ENCODE measurements around the gene ALPI. TPM values are rescaled to one million over a fixed set of nuclear protein-coding genes. Genes with fewer than 3 reads are reported as not detected.
"Not testable (repeated sequence)": the region's sequence is repeated elsewhere in the genome, so short reads cannot be mapped to it uniquely, and the experiment has no call there.

ALPI gene
- total RNA-seq: not detected
- not detected for total RNA-seq (2013)
- total RNA-seq: 0 to 0.06 (median 0) reads per million in 29 experiments

DNA sequence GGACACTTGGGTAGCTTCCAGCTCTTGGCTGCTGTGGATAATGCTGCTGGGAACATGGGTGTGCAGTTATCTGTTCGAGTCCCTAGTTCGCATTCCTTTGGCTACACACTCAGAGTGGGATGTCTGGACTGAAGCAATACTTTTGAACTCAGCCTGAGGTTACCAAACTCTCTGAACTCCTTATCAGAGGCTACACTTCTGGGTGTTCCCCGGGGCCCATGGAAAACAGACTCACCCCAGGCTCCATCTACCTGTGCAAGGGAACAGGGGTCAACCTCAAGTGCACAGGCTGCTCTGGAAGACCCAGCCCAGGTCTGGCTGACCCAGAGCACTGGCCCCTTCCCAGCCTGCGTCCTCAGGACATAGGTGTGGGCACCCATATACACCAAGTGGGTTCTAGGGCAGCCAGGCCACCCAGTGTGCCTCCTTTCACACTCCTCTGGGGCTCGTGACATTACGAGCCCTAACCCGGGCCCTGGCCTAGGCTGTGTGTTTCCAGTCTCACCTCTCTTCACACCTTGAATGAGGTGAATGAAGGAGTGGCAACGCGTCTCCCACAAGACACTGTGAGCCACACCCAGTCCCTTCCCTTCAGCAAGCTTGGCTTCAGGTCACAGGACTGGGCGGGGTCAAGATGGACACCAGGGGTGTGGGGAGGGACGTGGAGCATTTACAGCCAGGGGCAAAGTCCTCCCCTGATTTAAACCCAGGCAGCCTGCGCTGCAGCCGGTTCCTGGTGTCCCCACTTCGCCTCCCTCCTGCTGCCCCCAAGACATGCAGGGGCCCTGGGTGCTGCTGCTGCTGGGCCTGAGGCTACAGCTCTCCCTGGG, at the start of gene ALPI:
ALPI (plus strand) TSS at position 728 of the 830 bp plus-strand sequence; CDS start at position 775, 47 bp downstream.
- ChIA-PET CTCF (interaction anchor here in 1 of 2 donors (0.6 kb wide), 1 partner anchor 589 kb away, joined by 6 read pairs; no protein-coding TSS in a partner anchor), POLR2A (no interaction called here)
- Histone ChIP-seq H3K4me1 (ENCODE audit: control insufficient read depth in 1 of 2, extremely low read depth in 1 of 2, insufficient read depth in 2 of 2, low read length in 2 of 2) (no peaks in the 10 kb centered on the region), H3K27me3 (replicated peaks in 1 of 2; ENCODE audit: control insufficient read depth in 2 of 2, extremely low read depth in 1 of 2, insufficient read depth in 2 of 2, low read length in 1 of 2) (peaks cover 0 to 40% of the 10 kb centered on the region in 2 experiments), H3K4me3 (ENCODE audit: control insufficient read depth in 1 of 2, extremely low read depth in 1 of 2, low read length in 1 of 2) (no peak within 1 kb of the TSS), H3K9me3 (no peaks in the 10 kb centered on the region), H3K27ac (ENCODE audit: low read length) (no peak within 1 kb of the TSS), H3K36me3 (ENCODE audit: control insufficient read depth in 2 of 2, extremely low read depth in 1 of 2, insufficient read depth in 1 of 2, low read length in 1 of 2) (no peaks in the 10 kb centered on the region)
- no peak for ATAC-seq (replicated peaks in 1 of 4)
- H3K27me3 Mint-ChIP-seq: peaks cover 11 to 33% of the 10 kb centered on the region in 2 donors
- 83% methylated on average over 6 of the region's 14 CpGs for WGBS (ENCODE audit: insufficient coverage)
- H3K9me3 Mint-ChIP-seq: no peaks in the 10 kb centered on the region
- H3K4me3 Mint-ChIP-seq: no peak within 1 kb of the TSS
- DNase-seq: no peak
- H3K36me3 Mint-ChIP-seq: no peaks in the 10 kb centered on the region
- no peak within 1 kb of the TSS for H3K27ac Mint-ChIP-seq
- H3K4me1 Mint-ChIP-seq: no peaks in the 10 kb centered on the region

GRCh38 chr2:232406556-232407310, 49.2 kb upstream of the ALPI start, which contains the start of gene ALPG:
Gene ALPG (plus strand): TSS chr2:232406844. CDS start chr2:232406895, 51 bp downstream.
- POLR2A ChIA-PET: no interaction called here
- Histone ChIP-seq H3K4me1 (ENCODE audit: control insufficient read depth in 1 of 2, extremely low read depth in 1 of 2, insufficient read depth in 2 of 2, low read length in 2 of 2) (no peaks in the 10 kb centered on the region), H3K36me3 (ENCODE audit: control insufficient read depth in 2 of 2, extremely low read depth in 1 of 2, insufficient read depth in 1 of 2, low read length in 1 of 2) (no peaks in the 10 kb centered on the region), H3K27me3 (replicated peaks in 1 of 2; ENCODE audit: control insufficient read depth in 2 of 2, extremely low read depth in 1 of 2, insufficient read depth in 2 of 2, low read length in 1 of 2) (peaks cover 0 to 24% of the 10 kb centered on the region in 2 experiments), H3K9me3 (no peaks in the 10 kb centered on the region), H3K27ac (ENCODE audit: low read length) (no peak within 1 kb of the TSS), H3K4me3 (ENCODE audit: control insufficient read depth in 1 of 2, extremely low read depth in 1 of 2, low read length in 1 of 2) (no peak within 1 kb of the TSS)
- CTCF ChIA-PET: no interaction called here
- ATAC-seq (replicated peaks in 1 of 4): no peak
- no peak for DNase-seq
- H3K9me3 Mint-ChIP-seq: no peaks in the 10 kb centered on the region
- 91% methylated on average over 13 of the region's 17 CpGs for WGBS (ENCODE audit: insufficient coverage)
- H3K27me3 Mint-ChIP-seq: peaks cover 0 to 15% of the 10 kb centered on the region in 2 donors
- no peaks in the 10 kb centered on the region for H3K4me1 Mint-ChIP-seq
- no peak within 1 kb of the TSS for H3K4me3 Mint-ChIP-seq
- no peak within 1 kb of the TSS for H3K27ac Mint-ChIP-seq
- H3K36me3 Mint-ChIP-seq: no peaks in the 10 kb centered on the region

- DNase-seq; H3K27ac ChIP-seq (ENCODE audit: low read length); H3K36me3 Mint-ChIP-seq; H3K9me3 ChIP-seq; H3K36me3 ChIP-seq (ENCODE audit: control insufficient read depth in 2 of 2, extremely low read depth in 1 of 2, insufficient read depth in 1 of 2, low read length in 1 of 2); ATAC-seq (replicated peaks in 1 of 4); CTCF ChIA-PET; H3K4me3 ChIP-seq (ENCODE audit: control insufficient read depth in 1 of 2, extremely low read depth in 1 of 2, low read length in 1 of 2); H3K4me1 Mint-ChIP-seq; POLR2A ChIA-PET; H3K9me3 Mint-ChIP-seq; H3K4me1 ChIP-seq (ENCODE audit: control insufficient read depth in 1 of 2, extremely low read depth in 1 of 2, insufficient read depth in 2 of 2, low read length in 2 of 2); H3K4me3 Mint-ChIP-seq; H3K27ac Mint-ChIP-seq: not testable (repeated sequence)
- peaks cover 0 to 26% of the 10 kb centered on the region in 2 experiments for H3K27me3 ChIP-seq (replicated peaks in 1 of 2; ENCODE audit: control insufficient read depth in 2 of 2, extremely low read depth in 1 of 2, insufficient read depth in 2 of 2, low read length in 1 of 2)
- WGBS (ENCODE audit: insufficient coverage): 94% methylated on average over 17 of the region's 30 CpGs
- peaks cover 0 to 15% of the 10 kb centered on the region in 2 donors for H3K27me3 Mint-ChIP-seq
Measured at GRCh38 chr2:232407428-232408150, 48.4 kb upstream of the ALPI start.

DNA sequence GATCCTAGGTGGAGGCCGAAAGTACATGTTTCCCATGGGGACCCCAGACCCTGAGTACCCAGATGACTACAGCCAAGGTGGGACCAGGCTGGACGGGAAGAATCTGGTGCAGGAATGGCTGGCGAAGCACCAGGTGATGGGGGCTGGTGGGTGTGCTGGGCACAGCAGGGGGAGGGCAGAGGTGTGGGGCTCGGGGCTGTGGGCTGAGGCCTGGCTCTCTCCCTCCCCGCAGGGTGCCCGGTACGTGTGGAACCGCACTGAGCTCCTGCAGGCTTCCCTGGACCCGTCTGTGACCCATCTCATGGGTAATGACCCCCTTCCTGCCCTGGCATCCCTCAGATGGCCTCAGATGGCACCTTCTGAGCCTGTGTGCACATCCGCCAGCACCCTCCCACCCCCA, 47.7 kb upstream of the ALPI start:
- ATAC-seq (replicated peaks in 1 of 4); POLR2A ChIA-PET; H3K9me3 ChIP-seq; H3K4me1 Mint-ChIP-seq; H3K27ac ChIP-seq (ENCODE audit: low read length); H3K4me1 ChIP-seq (ENCODE audit: control insufficient read depth in 1 of 2, extremely low read depth in 1 of 2, insufficient read depth in 2 of 2, low read length in 2 of 2); CTCF ChIA-PET; H3K36me3 Mint-ChIP-seq; H3K27ac Mint-ChIP-seq; DNase-seq; H3K4me3 ChIP-seq (ENCODE audit: control insufficient read depth in 1 of 2, extremely low read depth in 1 of 2, low read length in 1 of 2); H3K36me3 ChIP-seq (ENCODE audit: control insufficient read depth in 2 of 2, extremely low read depth in 1 of 2, insufficient read depth in 1 of 2, low read length in 1 of 2); H3K9me3 Mint-ChIP-seq; H3K4me3 Mint-ChIP-seq: not testable (repeated sequence)
- 83% methylated on average over 1 of the region's 10 CpGs for WGBS (ENCODE audit: insufficient coverage)
- peaks cover 0 to 26% of the 10 kb centered on the region in 2 experiments for H3K27me3 ChIP-seq (replicated peaks in 1 of 2; ENCODE audit: control insufficient read depth in 2 of 2, extremely low read depth in 1 of 2, insufficient read depth in 2 of 2, low read length in 1 of 2)
- peaks cover 0 to 17% of the 10 kb centered on the region in 2 donors for H3K27me3 Mint-ChIP-seq

GRCh38 chr2:232409617-232410016, 46.3 kb upstream of the ALPI start:
- H3K9me3 ChIP-seq; H3K36me3 Mint-ChIP-seq; H3K4me1 ChIP-seq (ENCODE audit: control insufficient read depth in 1 of 2, extremely low read depth in 1 of 2, insufficient read depth in 2 of 2, low read length in 2 of 2); POLR2A ChIA-PET; DNase-seq; H3K4me3 ChIP-seq (ENCODE audit: control insufficient read depth in 1 of 2, extremely low read depth in 1 of 2, low read length in 1 of 2); H3K27ac ChIP-seq (ENCODE audit: low read length); H3K27ac Mint-ChIP-seq; H3K9me3 Mint-ChIP-seq; ATAC-seq (replicated peaks in 1 of 4); H3K36me3 ChIP-seq (ENCODE audit: control insufficient read depth in 2 of 2, extremely low read depth in 1 of 2, insufficient read depth in 1 of 2, low read length in 1 of 2); H3K4me3 Mint-ChIP-seq; CTCF ChIA-PET: not testable (repeated sequence)
- H3K27me3 Mint-ChIP-seq: peaks cover 3 to 27% of the 10 kb centered on the region in 2 donors
- WGBS (ENCODE audit: insufficient coverage): 88% methylated on average over 29 of the region's 40 CpGs
- peaks cover 0 to 31% of the 10 kb centered on the region in 2 experiments for H3K27me3 ChIP-seq (replicated peaks in 1 of 2; ENCODE audit: control insufficient read depth in 2 of 2, extremely low read depth in 1 of 2, insufficient read depth in 2 of 2, low read length in 1 of 2)
- peaks cover 10 to 14% (median 12%) of the 10 kb centered on the region in 3 donors for H3K4me1 Mint-ChIP-seq
